SHP77 treated with DMSO at 0.1 percent for 48 hours (cell line): ENCODE measurements around the gene AADAT.
A peak's percentile ranks its signal among the peaks of the same experiment; 100 is the strongest.
"Not testable (repeated sequence)": the region's sequence is repeated elsewhere in the genome, so short reads cannot be mapped to it uniquely, and the experiment has no call there.

Experiments used
- DNase-seq: peaks from one replicate; lab custom pipeline; 2025; lab: John Stamatoyannopoulos, UW

Gene AADAT

GRCh38 chr4:170090352-170091052 lies 746 bp upstream of the AADAT start:
- no peak for DNase-seq

- DNase-seq, result no peak
Observed at GRCh38 chr4:170089274-170089667, 485 bp downstream of the AADAT start.

GRCh38 chr4:170088716-170089115 lies 1.0 kb downstream of the AADAT start:
- DNase-seq, result peak; percentile 13

GRCh38 chr4:170087163-170087700 lies 2.5 kb downstream of the AADAT start:
- no peak for DNase-seq

- no peak for DNase-seq
Observed at GRCh38 chr4:170083541-170083940, 6.2 kb downstream of the AADAT start.

- DNase-seq, result no peak
Observed at GRCh38 chr4:170080496-170080895, 9.3 kb downstream of the AADAT start.

GRCh38 chr4:170079981-170080380 lies 9.8 kb downstream of the AADAT start:
- DNase-seq, result no peak

GRCh38 chr4:170071196-170071595 lies 18.6 kb downstream of the AADAT start:
- DNase-seq, result no peak

GRCh38 chr4:170068438-170069128 lies 21.2 kb downstream of the AADAT start:
- no peak for DNase-seq

GRCh38 chr4:170059421-170059820 lies 30.3 kb downstream of the AADAT start:
- no peak for DNase-seq

GRCh38 chr4:170058826-170059225 lies 30.9 kb downstream of the AADAT start:
- no peak for DNase-seq

GRCh38 chr4:170057866-170058265 lies 31.9 kb downstream of the AADAT start:
- DNase-seq, result no peak

- no peak for DNase-seq
Observed at GRCh38 chr4:170052919-170053318, 36.8 kb downstream of the AADAT start.

- no peak for DNase-seq
Observed at GRCh38 chr4:170051402-170051801, 38.4 kb downstream of the AADAT start.

GRCh38 chr4:170049766-170050165 lies 40.0 kb downstream of the AADAT start:
- DNase-seq, result no peak

GRCh38 chr4:170047771-170048354 lies 41.9 kb downstream of the AADAT start:
- DNase-seq, result peak; percentile 6

- not testable (repeated sequence) for DNase-seq
Observed at GRCh38 chr4:170046156-170046555, 43.6 kb downstream of the AADAT start.

GRCh38 chr4:170040031-170040680 lies 49.6 kb downstream of the AADAT start:
- DNase-seq, result no peak

GRCh38 chr4:170038769-170039168 lies 51.0 kb downstream of the AADAT start:
- no peak for DNase-seq

- DNase-seq, result no peak
Observed at GRCh38 chr4:170038232-170038631, 51.5 kb downstream of the AADAT start.

GRCh38 chr4:170037481-170037880 lies 52.3 kb downstream of the AADAT start:
- no peak for DNase-seq

GRCh38 chr4:170035845-170036244 lies 53.9 kb downstream of the AADAT start:
- no peak for DNase-seq

- DNase-seq, result no peak
Observed at GRCh38 chr4:170035231-170035630, 54.5 kb downstream of the AADAT start.
